Measurements from ENCODE around the gene SYNDIG1. TPM values are rescaled to one million over a fixed set of nuclear protein-coding genes. Genes with fewer than 3 reads are reported as not detected.

SYNDIG1 gene
- total and polyA plus RNA-seq, 2 donors (not counting 1 experiment from before 2014, with no cell fraction given), result not detected

- Histone ChIP-seq H3K27me3 (replicated peaks in 1 of 4; ENCODE audit: control extremely low read depth in 1 of 4, control insufficient read depth in 3 of 4, insufficient read depth in 4 of 4, low read length in 3 of 4) (no peaks in the 10 kb centered on the region), H3K9ac (ENCODE audit: low read length) (no peak overlapping the region), H3K4me1 (ENCODE audit: control insufficient read depth in 2 of 2, insufficient read depth in 2 of 2, low read length in 2 of 2) (no peaks in the 10 kb centered on the region), H3K9me3 (ENCODE audit: control extremely low read depth in 1 of 3, control insufficient read depth in 2 of 3, insufficient read depth in 1 of 3, low read length in 2 of 3) (no peaks in the 10 kb centered on the region), H3K4me3 (ENCODE audit: control extremely low read depth in 1 of 5, extremely low read depth in 1 of 5, insufficient read depth in 1 of 5, low read depth in 2 of 5, low read length in 4 of 5) (no peak overlapping the region), H4K20me1 (ENCODE audit: control insufficient read depth, insufficient read depth, low read length, poor library complexity, severe bottlenecking) (no peaks in the 10 kb centered on the region), H3K27ac (ENCODE audit: low read length in 2 of 2) (no peak overlapping the region), H2AFZ (ENCODE audit: insufficient read depth, low read depth, low read length, poor library complexity, severe bottlenecking) (no peak overlapping the region), H3K4me2 (replicated peaks; ENCODE audit: low read depth, low read length, poor library complexity, severe bottlenecking) (no peak overlapping the region), H3K36me3 (replicated peaks in 1 of 2; ENCODE audit: control extremely low read depth in 1 of 2, control insufficient read depth in 1 of 2, extremely low read depth in 1 of 2, insufficient read depth in 2 of 2, low read length in 1 of 2) (no peaks in the 10 kb centered on the region), H3K79me2 (ENCODE audit: control insufficient read depth, insufficient read depth, low read length) (no peaks in the 10 kb centered on the region)
- TF ChIP-seq EZH2 (IDR thresholded peaks at IDR 0.05; ENCODE audit: borderline replicate concordance, insufficient read depth, low read depth, low read length, poor library complexity, severe bottlenecking) (no peak), CTCF (IDR thresholded peaks at IDR 0.05) (no peak)
- ATAC-seq (ENCODE audit: low read depth) (no peak), DNase-seq (no peak)
- WGBS (ENCODE audit: insufficient coverage), result 74% methylated on average over 1 of the region's 1 CpG
- intact Hi-C loops (cut with micrococcal nuclease), result no loop called here
- Mint-ChIP-seq H3K27me3 (peaks cover 4% of the 10 kb centered on the region), H3K9me3 (ENCODE audit: insufficient read depth) (no peaks in the 10 kb centered on the region), H3K4me1 (no peaks in the 10 kb centered on the region), H3K4me3 (no peak overlapping the region), H3K27ac (no peak overlapping the region)
- ChIA-PET POLR2A (no interaction called here), CTCF (no interaction called here)
These were observed 191.8 kb downstream of the SYNDIG1 start for GRCh38 chr20:24661255-24661654.

- 65% methylated on average over 7 of the region's 8 CpGs for WGBS (ENCODE audit: insufficient coverage)
- Histone ChIP-seq H3K4me2 (replicated peaks; ENCODE audit: low read depth, low read length, poor library complexity, severe bottlenecking) (no peak overlapping the region), H2AFZ (ENCODE audit: insufficient read depth, low read depth, low read length, poor library complexity, severe bottlenecking) (no peak overlapping the region), H3K4me1 (ENCODE audit: control insufficient read depth in 2 of 2, insufficient read depth in 2 of 2, low read length in 2 of 2) (no peaks in the 10 kb centered on the region), H3K36me3 (replicated peaks in 1 of 2; ENCODE audit: control extremely low read depth in 1 of 2, control insufficient read depth in 1 of 2, extremely low read depth in 1 of 2, insufficient read depth in 2 of 2, low read length in 1 of 2) (no peaks in the 10 kb centered on the region), H3K9ac (ENCODE audit: low read length) (no peak overlapping the region), H4K20me1 (ENCODE audit: control insufficient read depth, insufficient read depth, low read length, poor library complexity, severe bottlenecking) (no peaks in the 10 kb centered on the region), H3K79me2 (ENCODE audit: control insufficient read depth, insufficient read depth, low read length) (no peaks in the 10 kb centered on the region), H3K4me3 (ENCODE audit: control extremely low read depth in 1 of 5, extremely low read depth in 1 of 5, insufficient read depth in 1 of 5, low read depth in 2 of 5, low read length in 4 of 5) (no peak overlapping the region), H3K27ac (ENCODE audit: low read length in 2 of 2) (no peak overlapping the region), H3K9me3 (ENCODE audit: control extremely low read depth in 1 of 3, control insufficient read depth in 2 of 3, insufficient read depth in 1 of 3, low read length in 2 of 3) (no peaks in the 10 kb centered on the region), H3K27me3 (replicated peaks in 1 of 4; ENCODE audit: control extremely low read depth in 1 of 4, control insufficient read depth in 3 of 4, insufficient read depth in 4 of 4, low read length in 3 of 4) (no peaks in the 10 kb centered on the region)
- no peak overlapping the region for H3K4me3 Mint-ChIP-seq
- H3K9me3 Mint-ChIP-seq (ENCODE audit: insufficient read depth), result no peaks in the 10 kb centered on the region
- no peak for ATAC-seq (ENCODE audit: low read depth)
- H3K4me1 Mint-ChIP-seq, result no peaks in the 10 kb centered on the region
- H3K27me3 Mint-ChIP-seq, result peaks cover 4% of the 10 kb centered on the region
- TF ChIP-seq EZH2 (IDR thresholded peaks at IDR 0.05; ENCODE audit: borderline replicate concordance, insufficient read depth, low read depth, low read length, poor library complexity, severe bottlenecking) (no peak), CTCF (IDR thresholded peaks at IDR 0.05) (no peak)
- ChIA-PET POLR2A (no interaction called here), CTCF (no interaction called here)
- H3K27ac Mint-ChIP-seq, result no peak overlapping the region
- intact Hi-C loops (cut with micrococcal nuclease), result no loop called here
- DNase-seq, result no peak
These were observed 192.9 kb downstream of the SYNDIG1 start for GRCh38 chr20:24662322-24662721.
